GM21786 (cell line): ENCODE measurements around the gene EMC10.
"Not testable (repeated sequence)": the region's sequence is repeated elsewhere in the genome, so short reads cannot be mapped to it uniquely, and the experiment has no call there.

ENCODE experiments used
- ATAC-seq: cut with Tn5 transposase; IDR thresholded peaks from one replicate; pipeline ENCODE4 v1.9.1; 2021; ENCODE audit not compliant: unreplicated experiment

EMC10 gene

GRCh38 chr19:50476224-50476906 is at the start of gene EMC10, which contains the start of gene GARIN5A:
Gene EMC10, plus strand, starts transcription at chr19:50476507. Its CDS starts 38 bp downstream, at chr19:50476545.
Gene GARIN5A, minus strand, starts transcription at chr19:50476848. Its CDS starts 460 bp downstream, at chr19:50476388.
- peak; percentile 84 for ATAC-seq

DNA sequence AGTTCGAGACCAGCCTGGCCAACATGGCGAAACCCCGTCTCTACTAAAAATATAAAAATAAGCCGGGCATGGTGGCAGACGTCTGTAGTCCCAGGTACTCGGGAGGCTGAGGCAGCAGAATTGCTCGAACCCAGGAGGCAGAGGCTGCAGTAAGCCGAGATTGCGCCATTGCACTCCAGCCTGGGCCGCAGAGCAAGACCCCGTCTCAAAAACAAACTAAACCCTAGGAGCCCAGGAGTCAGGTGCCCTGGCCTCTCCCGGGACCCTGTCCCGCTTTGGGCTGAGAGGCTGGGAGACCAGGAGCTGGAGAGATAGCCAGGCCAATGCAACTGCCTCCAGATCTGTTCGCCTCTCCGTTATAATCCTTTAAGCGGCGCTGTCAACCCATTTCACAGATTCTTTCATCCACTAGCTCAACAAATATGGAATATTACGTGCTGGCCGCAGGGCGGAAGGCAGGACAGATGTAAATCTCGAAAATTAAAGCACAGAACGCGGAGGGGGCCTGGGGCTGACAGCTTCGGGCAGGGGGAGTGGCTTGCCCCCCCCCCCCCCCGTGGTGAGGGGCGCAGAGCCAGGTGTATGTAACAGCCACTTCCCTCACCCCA is 48.9 kb upstream of the EMC10 start:
- no peak for ATAC-seq

DNA sequence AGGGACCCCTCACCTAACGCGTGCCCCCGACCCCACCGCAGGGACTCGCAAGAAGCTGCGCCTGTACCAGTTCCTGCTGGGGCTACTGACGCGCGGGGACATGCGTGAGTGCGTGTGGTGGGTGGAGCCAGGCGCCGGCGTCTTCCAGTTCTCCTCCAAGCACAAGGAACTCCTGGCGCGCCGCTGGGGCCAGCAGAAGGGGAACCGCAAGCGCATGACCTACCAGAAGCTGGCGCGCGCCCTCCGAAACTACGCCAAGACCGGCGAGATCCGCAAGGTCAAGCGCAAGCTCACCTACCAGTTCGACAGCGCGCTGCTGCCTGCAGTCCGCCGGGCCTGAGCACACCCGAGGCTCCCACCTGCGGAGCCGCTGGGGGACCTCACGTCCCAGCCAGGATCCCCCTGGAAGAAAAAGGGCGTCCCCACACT is 48.3 kb upstream of the EMC10 start:
- ATAC-seq: no peak

GRCh38 chr19:50428772-50429463 is 47.4 kb upstream of the EMC10 start:
- ATAC-seq: no peak

DNA sequence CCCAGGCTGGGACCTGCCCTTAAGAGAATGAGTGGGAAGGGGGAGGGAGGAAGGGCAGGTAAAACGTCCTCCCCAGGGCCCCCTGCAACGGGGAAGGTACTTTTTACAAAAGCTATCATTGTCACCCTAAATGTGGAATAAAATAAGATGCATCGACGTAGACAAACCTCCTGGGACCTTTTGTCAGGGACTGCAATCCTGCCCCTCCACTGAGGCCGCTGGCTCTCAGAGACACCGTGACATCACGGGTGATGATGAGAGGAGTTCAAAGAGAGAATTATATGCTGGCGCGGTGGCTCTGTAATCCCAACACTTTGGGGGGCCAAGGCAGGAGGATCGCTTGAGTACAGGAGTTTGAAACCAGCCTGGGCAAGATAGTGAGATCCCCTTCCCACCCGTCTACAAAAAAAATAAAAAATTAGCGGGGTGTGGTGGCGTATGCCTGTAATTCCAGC is 45.4 kb upstream of the EMC10 start:
- ATAC-seq: no peak

GRCh38 chr19:50431343-50432220 is 44.7 kb upstream of the EMC10 start:
- ATAC-seq: peak; percentile 59

DNA sequence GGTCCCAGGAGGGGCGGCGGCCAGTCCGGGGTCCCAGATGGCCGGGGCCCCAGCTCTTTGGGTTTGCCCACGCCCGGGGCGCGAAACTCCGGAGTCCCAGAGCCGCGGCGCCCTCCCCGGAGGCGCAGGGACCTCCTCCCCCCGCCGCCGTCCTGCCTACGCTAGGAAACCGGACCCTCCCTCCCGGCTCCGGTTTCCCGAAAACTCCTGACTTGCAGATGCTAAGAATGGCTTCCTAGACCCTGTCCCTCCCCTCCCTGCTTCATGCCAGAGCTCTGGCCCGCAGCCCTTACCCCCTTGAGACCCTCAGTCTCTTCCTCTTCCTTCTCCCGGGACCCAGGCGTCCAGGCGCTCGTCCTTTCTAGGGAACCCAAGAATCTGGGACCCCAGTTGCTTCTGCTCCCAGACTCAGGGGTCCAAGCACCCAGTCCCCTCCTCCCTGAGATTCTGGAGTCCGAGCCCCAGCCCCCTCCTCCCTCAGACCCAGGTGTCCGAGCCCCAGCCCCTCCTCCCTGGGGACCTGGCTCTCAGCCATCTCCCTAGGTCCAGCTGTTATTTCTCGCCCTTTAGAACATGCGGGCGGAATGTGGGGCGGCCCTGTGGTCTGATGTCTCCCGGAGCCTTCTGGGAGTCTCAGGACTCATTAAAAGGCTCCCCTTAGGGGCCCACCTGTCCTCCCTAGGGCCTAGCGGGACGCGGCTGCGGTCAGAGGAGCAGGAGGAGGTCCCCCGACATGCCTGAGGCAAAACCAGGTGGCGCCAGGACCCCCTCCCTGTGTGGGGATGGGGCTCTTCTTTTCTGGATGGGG is 43.9 kb upstream of the EMC10 start, which contains the start of gene MYBPC2:
Gene MYBPC2 (plus strand): TSS at position 672 of the 808 bp plus-strand sequence. CDS start 62 bp downstream, at position 734.
- ATAC-seq: no peak

GRCh38 chr19:50433201-50434180 is 42.8 kb upstream of the EMC10 start:
- no peak for ATAC-seq

DNA sequence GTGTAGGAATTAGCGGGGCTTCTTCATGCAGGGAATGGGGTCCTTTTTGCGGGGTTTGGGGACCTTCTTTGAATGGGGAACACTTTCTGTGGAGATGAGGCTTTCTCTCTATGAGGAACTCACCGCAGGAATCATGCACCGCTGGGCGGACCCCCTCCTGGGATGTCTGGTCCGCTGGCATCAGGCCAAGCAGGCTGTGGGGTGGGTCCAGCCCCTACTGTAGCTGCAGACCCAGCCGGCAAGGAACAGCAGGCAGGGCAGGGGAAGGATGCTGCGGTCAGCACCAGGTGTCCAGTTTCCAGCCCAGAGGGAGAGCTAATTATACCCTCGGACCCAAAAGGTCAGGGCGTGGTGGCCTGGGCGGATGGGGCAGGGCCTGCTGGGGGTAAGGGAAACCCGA is 41.8 kb upstream of the EMC10 start:
- ATAC-seq: no peak

- no peak for ATAC-seq
Observed at GRCh38 chr19:50435221-50435620, 41.1 kb upstream of the EMC10 start.

DNA sequence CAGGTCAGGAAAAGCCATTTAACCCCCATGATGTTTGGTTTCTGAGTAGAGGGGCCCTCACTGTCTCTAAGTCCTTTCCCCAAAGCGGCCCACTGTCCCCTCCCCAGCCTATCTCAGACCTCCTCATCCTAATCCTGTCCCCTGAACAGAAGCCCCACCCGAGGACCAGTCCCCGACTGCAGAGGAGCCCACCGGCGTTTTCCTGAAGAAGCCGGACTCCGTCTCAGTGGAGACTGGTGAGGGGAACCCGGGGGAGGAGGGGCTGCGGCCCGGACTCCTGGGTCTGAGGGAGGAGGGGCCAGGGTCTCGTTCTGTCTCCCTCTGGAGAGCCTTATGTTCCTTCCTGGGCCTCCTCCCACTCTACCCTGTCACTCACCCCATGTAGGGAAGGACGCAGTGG is 40.7 kb upstream of the EMC10 start:
- no peak for ATAC-seq

GRCh38 chr19:50437862-50438449 is 38.4 kb upstream of the EMC10 start:
- ATAC-seq: no peak

DNA sequence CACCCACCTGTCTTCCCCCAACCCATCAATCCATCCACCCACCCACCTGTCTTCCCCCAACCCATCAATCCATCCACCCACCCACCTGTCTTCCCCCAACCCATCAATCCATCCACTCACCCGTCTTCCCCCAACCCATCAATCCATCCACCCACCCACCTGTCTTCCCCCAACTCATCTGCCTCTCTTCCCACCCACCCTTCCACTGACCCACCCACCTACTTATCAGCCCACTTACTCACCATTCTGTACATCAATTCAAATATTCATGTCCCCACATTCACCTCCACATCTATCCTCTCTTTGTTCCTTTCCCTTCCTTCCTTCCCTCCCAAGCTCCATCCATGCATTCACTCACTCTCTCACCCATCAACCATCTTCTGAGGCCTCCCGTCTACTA is 37.2 kb upstream of the EMC10 start:
- not testable (repeated sequence) for ATAC-seq

- ATAC-seq: no peak
Observed at GRCh38 chr19:50444059-50444458, 32.2 kb upstream of the EMC10 start.

DNA sequence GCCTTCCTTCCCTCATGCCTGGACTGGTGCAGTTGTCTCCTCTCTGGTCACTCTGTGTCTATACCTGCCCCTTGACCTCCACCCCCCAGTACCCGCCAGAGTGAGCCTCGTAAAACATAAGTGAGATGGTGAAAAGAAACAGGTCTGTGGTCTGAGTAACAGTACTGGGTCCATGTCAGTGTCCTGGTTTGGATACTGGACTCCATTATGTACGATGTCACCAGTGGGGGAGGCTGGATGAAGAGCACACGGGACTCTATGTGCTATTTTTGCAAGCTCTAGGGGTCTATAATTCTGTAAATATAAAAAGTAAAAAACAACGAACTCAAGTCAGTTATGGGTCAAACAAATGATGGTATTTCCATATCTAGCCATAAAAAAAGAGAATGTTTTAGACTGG is 29.3 kb upstream of the EMC10 start:
- no peak for ATAC-seq

DNA sequence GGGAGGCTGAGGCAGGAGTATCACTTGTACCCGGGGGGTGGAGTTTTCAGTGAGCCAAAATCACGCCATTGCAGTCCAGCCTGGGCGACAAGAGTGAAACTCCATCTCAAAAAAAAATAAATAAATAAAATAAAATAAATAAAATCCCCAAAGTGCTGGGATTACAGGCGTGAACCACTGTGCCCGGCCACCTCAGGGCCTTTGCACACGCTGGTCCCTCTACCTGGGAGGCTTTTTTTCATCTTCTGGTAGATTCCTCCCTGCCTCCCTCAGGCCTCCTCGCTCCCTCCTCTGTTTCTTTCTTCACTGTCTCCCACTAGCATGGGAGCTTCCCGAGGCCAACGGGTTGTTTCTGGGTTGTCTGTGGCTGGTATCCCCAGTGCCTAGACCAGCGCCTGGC is 28.6 kb upstream of the EMC10 start:
- no peak for ATAC-seq

- ATAC-seq: no peak
Observed at GRCh38 chr19:50449236-50449899, 26.9 kb upstream of the EMC10 start.
